HG02623 (cell line): ENCODE data around the gene SYPL2.

ENCODE experiments used
- ATAC-seq: cut with Tn5 transposase; IDR thresholded peaks from one replicate; pipeline ENCODE4 v1.9.1; 2021; ENCODE audit warnings: moderate library complexity; ENCODE audit not compliant: unreplicated experiment

Gene SYPL2

GRCh38 chr1:109513110-109513710 lies 46.9 kb downstream of the SYPL2 start:
- no peak for ATAC-seq

GRCh38 chr1:109514846-109515245 lies 48.5 kb downstream of the SYPL2 start:
- ATAC-seq, result no peak

GRCh38 chr1:109516872-109517271 lies 50.5 kb downstream of the SYPL2 start:
- ATAC-seq, result no peak

- ATAC-seq, result no peak
Measured at GRCh38 chr1:109517337-109517736, 51.0 kb downstream of the SYPL2 start.

GRCh38 chr1:109521002-109521951 lies 54.9 kb downstream of the SYPL2 start:
- ATAC-seq, result no peak

GRCh38 chr1:109522026-109522425 lies 55.7 kb downstream of the SYPL2 start:
- no peak for ATAC-seq

- ATAC-seq, result no peak
Measured at GRCh38 chr1:109523706-109524105, 57.4 kb downstream of the SYPL2 start.

- ATAC-seq, result peak; percentile 63
Measured at GRCh38 chr1:109527098-109527811, 60.9 kb downstream of the SYPL2 start.

- ATAC-seq, result no peak
Measured at GRCh38 chr1:109527846-109528695, 61.7 kb downstream of the SYPL2 start.

GRCh38 chr1:109528712-109529111 lies 62.4 kb downstream of the SYPL2 start:
- no peak for ATAC-seq

- ATAC-seq, result no peak
Measured at GRCh38 chr1:109529881-109530456, 63.6 kb downstream of the SYPL2 start.

- no peak for ATAC-seq
Measured at GRCh38 chr1:109530457-109531087, 64.2 kb downstream of the SYPL2 start.

- ATAC-seq, result no peak
Measured at GRCh38 chr1:109531380-109531779, 65.0 kb downstream of the SYPL2 start.
